Activated T-helper 1 cell treated with anti-CD3 and anti-CD28 coated beads, Interleukin-2, amount 50 U/mL, for 16 hours (primary cell): ENCODE results near the gene CAPN15.

ENCODE experiments used
- DNase-seq, 2 donors: peaks; one replicate each; pipeline ENCODE4 v3.0.0-alpha.2; 2020; ENCODE audit warnings: low read depth in 1 of 2, low spot score in 1 of 2

The CAPN15 gene

GRCh38 chr16:575354-576196, 48.1 kb downstream of the CAPN15 start:
- DNase-seq = no peak

GRCh38 chr16:576197-576822, 48.8 kb downstream of the CAPN15 start:
- DNase-seq = no peak

GRCh38 chr16:576823-577201, 49.3 kb downstream of the CAPN15 start:
- DNase-seq = no peak

- DNase-seq = no peak
These were observed 50.3 kb downstream of the CAPN15 start for GRCh38 chr16:577796-578195.

- DNase-seq = no peak
These were observed 50.8 kb downstream of the CAPN15 start for GRCh38 chr16:578232-578869.

GRCh38 chr16:578870-579405, 51.4 kb downstream of the CAPN15 start:
- DNase-seq = peak in 1 of 2 donors; percentile 32

GRCh38 chr16:580141-580945, 52.8 kb downstream of the CAPN15 start:
- no peak for DNase-seq

- no peak for DNase-seq
These were observed 53.5 kb downstream of the CAPN15 start for GRCh38 chr16:580946-581498.

- no peak for DNase-seq
These were observed 54.7 kb downstream of the CAPN15 start for GRCh38 chr16:582218-582613.

GRCh38 chr16:582614-583331, 55.3 kb downstream of the CAPN15 start:
- DNase-seq = no peak

- no peak for DNase-seq
These were observed 55.9 kb downstream of the CAPN15 start for GRCh38 chr16:583470-583814.

GRCh38 chr16:583815-584591, 56.5 kb downstream of the CAPN15 start:
- DNase-seq = no peak

- DNase-seq = no peak
These were observed 57.8 kb downstream of the CAPN15 start for GRCh38 chr16:585351-585750.

GRCh38 chr16:586047-586644, 58.6 kb downstream of the CAPN15 start:
- DNase-seq = no peak

GRCh38 chr16:586645-587590, 59.4 kb downstream of the CAPN15 start:
- DNase-seq = no peak

GRCh38 chr16:588639-588888, 61.1 kb downstream of the CAPN15 start:
- DNase-seq = peak; percentile 36 to 53

- DNase-seq = peak; percentile 95 to 97
These were observed 61.6 kb downstream of the CAPN15 start for GRCh38 chr16:588889-589657.
